Smooth muscle cell (in vitro differentiated cells): ENCODE results near the gene DAAM2. TPM values are rescaled to one million over a fixed set of nuclear protein-coding genes. Genes with fewer than 3 reads are reported as not detected.

ENCODE experiments used
- DNase-seq: peaks from one replicate; lab custom pipeline; 2025; ENCODE audit not compliant: unreplicated experiment; lab: John Stamatoyannopoulos, UW
- H2AFZ ChIP-seq: fragments of 200-600 bp; sonication (generic); 2 replicates; pipeline ENCODE4 v1.6.0; 2016; ENCODE audit warnings: antibody characterized with exemption, low read depth, mild to moderate bottlenecking
- H3F3A ChIP-seq: fragments of 200-600 bp; sonication (generic); 2 replicates; pipeline ENCODE4 v1.6.0; 2017; ENCODE audit warnings: antibody characterized with exemption, low read depth
- H3K27ac ChIP-seq: fragments of 200-600 bp; sonication (generic); 2 replicates; pipeline ENCODE4 v1.5.1; 2016; ENCODE audit warnings: low read depth, mild to moderate bottlenecking
- H3K27me3 ChIP-seq: fragments of 200-600 bp; sonication (generic); 2 replicates; pipeline ENCODE4 v1.6.1; 2016; ENCODE audit warnings: low read depth, mild to moderate bottlenecking
- H3K36me3 ChIP-seq: fragments of 200-600 bp; sonication (generic); 2 replicates; pipeline ENCODE4 v1.5.1; 2016; ENCODE audit warnings: low read depth
- H3K4me1 ChIP-seq: fragments of 200-600 bp; sonication (generic); 2 replicates; pipeline ENCODE4 v1.5.1; 2016; ENCODE audit warnings: low read depth
- H3K4me2 ChIP-seq: fragments of 200-600 bp; sonication (generic); 2 replicates; pipeline ENCODE4 v1.6.0; 2016; ENCODE audit warnings: mild to moderate bottlenecking
- H3K4me3 ChIP-seq: fragments of 200-600 bp; sonication (generic); 2 replicates; pipeline ENCODE4 v1.5.1; 2016; ENCODE audit warnings: mild to moderate bottlenecking
- H3K79me2 ChIP-seq: fragments of 200-600 bp; sonication (generic); 2 replicates; pipeline ENCODE4 v1.6.0; 2016; ENCODE audit warnings: low read depth, mild to moderate bottlenecking
- H3K9ac ChIP-seq: fragments of 200-600 bp; sonication (generic); 2 replicates; pipeline ENCODE4 v1.6.0; 2016; ENCODE audit warnings: low read depth
- H3K9me3 ChIP-seq: fragments of 200-600 bp; sonication (generic); replicated peaks from 2 replicates; pipeline ENCODE4 v1.5.1; 2016; ENCODE audit warnings: low read depth
- H4K20me1 ChIP-seq: fragments of 200-600 bp; sonication (generic); 2 replicates; pipeline ENCODE4 v1.6.0; 2016; ENCODE audit warnings: low read depth
- WGBS: methylation state at CpG from one replicate; pipeline ENCODE4 v1.1.7; 2016; ENCODE audit warnings: low lambda C conversion rate; 5-methylcytosine and 5-hydroxymethylcytosine counted together
- polyA plus RNA-seq: library from polyadenylated mRNA; unstranded; fragments of >200 nt; fragmentation: Nextera tagmentation; extraction: Ambion mirVana; gene quantifications from 2 replicates; pipeline ENCODE4 v1.2.1, GENCODE V29; 2016
- total RNA-seq: library from RNA; depleted of rRNA; stranded (reverse); fragments of >200 nt; gene quantifications from 2 replicates; pipeline ENCODE4 v1.2.3, GENCODE V29; 2014
- TF ChIP-seq, protein P1 (sequence below): fragments of 200-600 bp; sonication (generic); IDR thresholded peaks from 2 replicates; pipeline ENCODE4 v1.5.1; 2017; ENCODE audit warnings: borderline replicate concordance, mild to moderate bottlenecking, antibody characterized with exemption; ENCODE audit not compliant: insufficient read depth, poor library complexity, severe bottlenecking

DAAM2 gene
- total and polyA plus RNA-seq, 2 experiments from 2014 or later = 26.5 to 29.8 TPM

DNA sequence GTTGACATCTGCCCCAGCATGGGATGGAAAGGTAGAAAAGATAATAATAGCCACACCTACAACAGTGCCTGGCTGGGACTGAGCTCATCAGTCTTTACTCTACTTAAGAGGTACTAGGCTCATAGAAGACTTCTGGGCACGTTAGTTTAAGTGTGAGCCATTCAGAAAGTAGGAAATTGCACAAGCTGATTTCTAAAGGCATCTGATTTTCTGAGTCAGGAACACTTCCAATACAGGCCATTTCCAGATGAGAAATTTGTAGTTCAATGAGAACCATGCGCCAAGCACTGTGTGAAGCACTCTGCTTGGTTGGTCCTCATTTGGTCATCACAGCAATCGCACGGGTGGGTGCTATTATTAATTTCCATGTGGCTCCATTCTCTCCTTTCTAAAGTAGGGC is 99.8 kb downstream of the DAAM2 start:
- WGBS = 44% methylated on average over 4 of the region's 4 CpGs
- no peaks in the 10 kb centered on the region for H3K79me2 ChIP-seq
- no peak for DNase-seq
- H3K4me3 ChIP-seq = no peak overlapping the region
- no peak overlapping the region for H3K27ac ChIP-seq
- no peaks in the 10 kb centered on the region for H3K36me3 ChIP-seq
- H3K9me3 ChIP-seq = no peaks in the 10 kb centered on the region
- TF ChIP-seq, protein P1, sequence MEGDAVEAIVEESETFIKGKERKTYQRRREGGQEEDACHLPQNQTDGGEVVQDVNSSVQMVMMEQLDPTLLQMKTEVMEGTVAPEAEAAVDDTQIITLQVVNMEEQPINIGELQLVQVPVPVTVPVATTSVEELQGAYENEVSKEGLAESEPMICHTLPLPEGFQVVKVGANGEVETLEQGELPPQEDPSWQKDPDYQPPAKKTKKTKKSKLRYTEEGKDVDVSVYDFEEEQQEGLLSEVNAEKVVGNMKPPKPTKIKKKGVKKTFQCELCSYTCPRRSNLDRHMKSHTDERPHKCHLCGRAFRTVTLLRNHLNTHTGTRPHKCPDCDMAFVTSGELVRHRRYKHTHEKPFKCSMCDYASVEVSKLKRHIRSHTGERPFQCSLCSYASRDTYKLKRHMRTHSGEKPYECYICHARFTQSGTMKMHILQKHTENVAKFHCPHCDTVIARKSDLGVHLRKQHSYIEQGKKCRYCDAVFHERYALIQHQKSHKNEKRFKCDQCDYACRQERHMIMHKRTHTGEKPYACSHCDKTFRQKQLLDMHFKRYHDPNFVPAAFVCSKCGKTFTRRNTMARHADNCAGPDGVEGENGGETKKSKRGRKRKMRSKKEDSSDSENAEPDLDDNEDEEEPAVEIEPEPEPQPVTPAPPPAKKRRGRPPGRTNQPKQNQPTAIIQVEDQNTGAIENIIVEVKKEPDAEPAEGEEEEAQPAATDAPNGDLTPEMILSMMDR = no peak
- no peak overlapping the region for H2AFZ ChIP-seq
- H3K9ac ChIP-seq = no peak overlapping the region
- H4K20me1 ChIP-seq = no peaks in the 10 kb centered on the region
- H3F3A ChIP-seq = peaks cover 4% of the 10 kb centered on the region
- no peaks in the 10 kb centered on the region for H3K27me3 ChIP-seq
- H3K4me1 ChIP-seq = peaks cover 9% of the 10 kb centered on the region
- no peak overlapping the region for H3K4me2 ChIP-seq

DNA sequence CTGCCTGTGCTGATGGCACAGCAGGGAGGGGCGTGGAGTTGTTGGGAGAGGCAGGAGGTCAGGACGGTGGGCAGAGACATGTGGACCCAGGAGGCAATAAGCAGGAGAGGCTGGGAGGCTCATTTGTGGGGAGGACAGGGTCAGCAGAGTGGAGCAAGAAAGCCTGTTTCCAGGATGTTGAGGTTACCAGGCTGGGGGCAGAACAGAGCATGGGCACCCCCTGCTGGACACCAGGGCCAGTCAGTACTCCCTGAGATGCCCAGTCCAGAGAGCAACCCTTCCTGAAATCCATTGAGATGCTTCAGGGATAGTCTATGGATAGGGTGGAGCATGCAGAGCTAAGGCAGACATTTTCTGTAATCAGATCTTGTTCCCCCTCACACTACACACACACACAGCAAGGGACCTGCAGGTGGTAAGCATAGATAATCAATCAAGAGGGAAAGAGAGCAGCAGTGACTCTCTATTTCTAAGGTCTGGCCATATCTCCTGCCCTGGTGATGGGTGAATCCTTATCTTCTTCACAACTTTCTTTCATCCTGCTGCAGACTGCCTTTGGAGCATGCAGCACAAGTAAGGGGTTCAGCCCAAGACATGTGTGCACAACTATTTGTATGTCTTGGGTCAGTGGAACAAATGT is 100.4 kb downstream of the DAAM2 start:
- Histone ChIP-seq H3K79me2 (no peaks in the 10 kb centered on the region), H3K27me3 (no peaks in the 10 kb centered on the region), H3F3A (no peaks in the 10 kb centered on the region), H3K27ac (no peak overlapping the region), H3K4me3 (no peak overlapping the region), H3K9ac (no peak overlapping the region), H2AFZ (no peak overlapping the region), H3K4me2 (no peak overlapping the region), H4K20me1 (no peaks in the 10 kb centered on the region), H3K4me1 (peaks cover 4% of the 10 kb centered on the region), H3K9me3 (no peaks in the 10 kb centered on the region), H3K36me3 (no peaks in the 10 kb centered on the region)
- WGBS = 50% methylated on average over 2 of the region's 2 CpGs
- peak; percentile 8 for DNase-seq
- TF ChIP-seq, protein P1 = peak; percentile 70

DNA sequence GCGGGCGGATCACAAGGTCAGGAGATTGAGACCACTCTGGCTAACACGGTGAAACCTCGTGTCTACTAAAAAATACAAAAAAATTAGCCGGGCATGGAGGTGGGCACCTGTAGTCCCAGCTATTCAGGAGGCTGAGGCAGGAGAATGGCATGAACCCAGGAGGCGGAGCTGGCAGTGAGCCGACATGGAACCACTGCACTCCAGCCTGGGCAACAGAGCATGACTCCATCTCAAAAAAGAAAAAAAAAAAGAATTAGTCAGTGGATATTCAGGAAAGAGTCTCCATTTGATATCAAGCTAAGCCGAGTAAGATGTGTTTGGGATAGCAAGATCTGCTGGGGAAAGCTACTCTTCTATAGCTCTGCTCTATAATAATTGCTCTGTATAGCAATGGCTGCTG is 101.1 kb downstream of the DAAM2 start:
- Histone ChIP-seq H4K20me1 (no peaks in the 10 kb centered on the region), H3K27me3 (no peaks in the 10 kb centered on the region), H3K4me3 (no peak overlapping the region), H2AFZ (no peak overlapping the region), H3K36me3 (no peaks in the 10 kb centered on the region), H3K79me2 (no peaks in the 10 kb centered on the region), H3K4me1 (peaks cover 3% of the 10 kb centered on the region), H3F3A (no peaks in the 10 kb centered on the region), H3K4me2 (no peak overlapping the region), H3K9me3 (no peaks in the 10 kb centered on the region), H3K9ac (no peak overlapping the region), H3K27ac (no peak overlapping the region)
- TF ChIP-seq, protein P1 = no peak
- no peak for DNase-seq
- 89% methylated on average over 8 of the region's 8 CpGs for WGBS

DNA sequence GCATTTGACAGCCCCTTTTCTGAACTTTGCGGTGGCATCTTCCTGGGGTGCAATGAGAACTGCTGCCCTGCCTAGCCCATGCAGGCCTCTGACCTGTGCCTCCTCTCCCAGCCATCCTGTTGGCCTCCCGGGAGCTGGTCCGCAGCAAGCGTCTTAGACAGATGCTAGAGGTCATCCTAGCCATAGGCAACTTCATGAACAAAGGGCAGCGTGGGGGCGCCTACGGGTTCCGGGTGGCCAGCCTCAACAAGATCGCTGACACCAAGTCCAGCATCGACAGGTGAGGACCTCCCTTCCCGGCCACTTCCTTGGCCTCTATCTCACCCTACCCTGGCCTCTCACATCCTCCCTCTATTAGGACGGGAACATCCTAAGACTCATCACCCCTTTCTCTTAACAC is 104.5 kb downstream of the DAAM2 start:
- no peaks in the 10 kb centered on the region for H3K79me2 ChIP-seq
- H3K9me3 ChIP-seq = no peaks in the 10 kb centered on the region
- no peak overlapping the region for H3K9ac ChIP-seq
- WGBS = 88% methylated on average over 12 of the region's 12 CpGs
- H2AFZ ChIP-seq = no peak overlapping the region
- H3K4me2 ChIP-seq = no peak overlapping the region
- DNase-seq = no peak
- no peak overlapping the region for H3K27ac ChIP-seq
- TF ChIP-seq, protein P1 = no peak
- no peaks in the 10 kb centered on the region for H4K20me1 ChIP-seq
- H3K4me3 ChIP-seq = no peak overlapping the region
- no peaks in the 10 kb centered on the region for H3K4me1 ChIP-seq
- H3K36me3 ChIP-seq = no peaks in the 10 kb centered on the region
- H3K27me3 ChIP-seq = no peaks in the 10 kb centered on the region
- H3F3A ChIP-seq = no peaks in the 10 kb centered on the region
